NB4 (cell line): ENCODE data around the gene ADAM12.

Source experiments
- CTCF ChIP-seq: IDR thresholded peaks from one replicate; pipeline ENCODE4 v1.5.1; 2012; ENCODE audit warnings: low read depth, low read length
- MAX ChIP-seq: IDR thresholded peaks from 2 replicates; pipeline ENCODE4 v1.6.1; 2011; ENCODE audit warnings: low read depth, low read length
- MYC ChIP-seq: IDR thresholded peaks from 2 replicates; pipeline ENCODE4 v1.6.1; 2011; ENCODE audit warnings: low read depth, low read length
- POLR2A ChIP-seq: IDR thresholded peaks from 2 replicates; pipeline ENCODE4 v1.6.1; 2011; ENCODE audit warnings: mild to moderate bottlenecking; ENCODE audit not compliant: insufficient read length; ENCODE audit errors: extremely low read depth

- no peak for TF ChIP-seq POLR2A
- TF ChIP-seq CTCF: peak; percentile 59
- TF ChIP-seq MAX: no peak
- no peak for TF ChIP-seq MYC
Measured at GRCh38 chr10:125976960-125977605, 411.2 kb downstream of the ADAM12 start.
